K562 (cell line): ENCODE results near the gene OVCA2. TPM values are rescaled to one million over a fixed set of nuclear protein-coding genes. Genes with fewer than 3 reads are reported as not detected.
A peak's percentile ranks its signal among the peaks of the same experiment; 100 is the strongest.

Experiments used
- ARNT ChIP-seq, 2 experiments: fragments of 450-650 bp; IDR thresholded peaks; 2 replicates each; pipeline ENCODE4 v1.6.1; 2016; ENCODE audit warnings: mild to moderate bottlenecking in 1 of 2
- E2F3 ChIP-seq: fragments of 250-450 bp; sonication (Bioruptor Pico); IDR thresholded peaks from 2 replicates; pipeline ENCODE4 v1.4.0; 2020; ENCODE audit warnings: mild to moderate bottlenecking
- FOXK1 ChIP-seq: sonication (generic); formaldehyde crosslinking; IDR thresholded peaks from 2 replicates; pipeline ENCODE4 v1.8.0; 2022; ENCODE audit warnings: missing genetic modification reagents, mild to moderate bottlenecking, borderline replicate concordance
- HDGF ChIP-seq: fragments of 450-650 bp; IDR thresholded peaks from 2 replicates; pipeline ENCODE4 v1.6.1; 2016
- HINFP ChIP-seq: fragments of 450-650 bp; conservative IDR thresholded peaks from 2 replicates; pipeline ENCODE4 v1.6.1; 2016; ENCODE audit warnings: missing genetic modification characterization, low read depth, mild to moderate bottlenecking, control low read depth, missing compliant biosample characterization
- HLTF ChIP-seq: fragments of 450-650 bp; IDR thresholded peaks from 2 replicates; pipeline ENCODE4 v1.6.1; 2016
- PRDM10 ChIP-seq: fragments of 450-650 bp; IDR thresholded peaks from 2 replicates; pipeline ENCODE4 v1.6.1; 2018; ENCODE audit not compliant: partially characterized antibody
- SMAD3 ChIP-seq: fragments of 450-650 bp; formaldehyde crosslinking; conservative IDR thresholded peaks from 2 replicates; pipeline ENCODE4 v1.4.0; 2020; ENCODE audit warnings: mild to moderate bottlenecking
- SMARCA5 ChIP-seq: fragments of 450-650 bp; IDR thresholded peaks from 2 replicates; pipeline ENCODE4 v1.6.1; 2016
- ZC3H4 ChIP-seq: sonication (generic); formaldehyde crosslinking; IDR thresholded peaks from 2 replicates; pipeline ENCODE4 v1.9.0; 2021; ENCODE audit warnings: missing genetic modification reagents, borderline replicate concordance
- ZNF512 ChIP-seq: IDR thresholded peaks from 2 replicates; pipeline ENCODE4 v1.6.1; 2016; ENCODE audit warnings: missing genetic modification characterization, missing compliant biosample characterization
- ZSCAN32 ChIP-seq: fragments of 450-650 bp; formaldehyde crosslinking; IDR thresholded peaks from 2 replicates; pipeline ENCODE4 v1.4.0; 2020; ENCODE audit warnings: mild to moderate bottlenecking, moderate library complexity
- polyA plus RNA-seq, 8 experiments: library from polyadenylated mRNA; depleted of rRNA in 4 of 8; stranded (reverse) in 5 of 8; unstranded in 3 of 8; fragments of >200 nt; fragmentation: Nextera tagmentation in 2 of 8; fragmentation: Illumina TruSeq in 1 of 8; extraction: Ambion mirVana in 2 of 8; extraction: Trizol in 1 of 8; gene quantifications; 2 replicates each; pipeline versions ENCODE4 v1.2.1 to v1.2.3, GENCODE V29; 2011 to 2014; ENCODE audit warnings: inconsistent platforms in 1 of 8, missing spikeins in 1 of 8
- total RNA-seq, 7 experiments: library from RNA; depleted of rRNA in 6 of 7; stranded (reverse); fragments of >200 nt in 6 of 7; fragmentation: Illumina TruSeq in 2 of 7; extraction: Trizol in 2 of 7; gene quantifications; 2 replicates each; pipeline versions ENCODE4 v1.2.1 to v1.2.3, GENCODE V29; 2011 to 2021; ENCODE audit warnings: low replicate concordance in 1 of 7
- TF ChIP-seq, protein P1 (sequence below): IDR thresholded peaks from 2 replicates; pipeline ENCODE4 v1.6.1; 2011; ENCODE audit warnings: borderline replicate concordance, low read depth, mild to moderate bottlenecking, moderate library complexity, low read length; ENCODE audit not compliant: insufficient read depth, poor library complexity, severe bottlenecking
- TF ChIP-seq, protein P2 (sequence below), 2 experiments: fragments of 450-650 bp; IDR thresholded peaks; 2 replicates each; pipeline ENCODE4 v1.6.1; 2016
- TF ChIP-seq, protein P3 (sequence below): fragments of 450-650 bp; IDR thresholded peaks from 2 replicates; pipeline ENCODE4 v1.6.1; 2016; ENCODE audit warnings: borderline replicate concordance

OVCA2 gene
- total and polyA plus RNA-seq, 9 of the 15 experiments (the other 6 are each of a cell fraction or from before 2014, with no cell fraction given) = 3.0 to 23.7 (median 14.1) TPM

GRCh38 chr17:2042390-2042847 lies 597 bp downstream of the OVCA2 start (continued):
- TF ChIP-seq, protein P1, sequence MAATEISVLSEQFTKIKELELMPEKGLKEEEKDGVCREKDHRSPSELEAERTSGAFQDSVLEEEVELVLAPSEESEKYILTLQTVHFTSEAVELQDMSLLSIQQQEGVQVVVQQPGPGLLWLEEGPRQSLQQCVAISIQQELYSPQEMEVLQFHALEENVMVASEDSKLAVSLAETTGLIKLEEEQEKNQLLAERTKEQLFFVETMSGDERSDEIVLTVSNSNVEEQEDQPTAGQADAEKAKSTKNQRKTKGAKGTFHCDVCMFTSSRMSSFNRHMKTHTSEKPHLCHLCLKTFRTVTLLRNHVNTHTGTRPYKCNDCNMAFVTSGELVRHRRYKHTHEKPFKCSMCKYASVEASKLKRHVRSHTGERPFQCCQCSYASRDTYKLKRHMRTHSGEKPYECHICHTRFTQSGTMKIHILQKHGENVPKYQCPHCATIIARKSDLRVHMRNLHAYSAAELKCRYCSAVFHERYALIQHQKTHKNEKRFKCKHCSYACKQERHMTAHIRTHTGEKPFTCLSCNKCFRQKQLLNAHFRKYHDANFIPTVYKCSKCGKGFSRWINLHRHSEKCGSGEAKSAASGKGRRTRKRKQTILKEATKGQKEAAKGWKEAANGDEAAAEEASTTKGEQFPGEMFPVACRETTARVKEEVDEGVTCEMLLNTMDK = peak; percentile 19
- TF ChIP-seq PRDM10 (no peak), HLTF (0 out of 2 replicates have a peak, but pooled peaks have one; percentile 24), SMARCA5 (peak; percentile 66; the same call in 1 of the 2 replicates), ZSCAN32 (CRISPR knock-in tag) (no peak), HDGF (0 out of 2 replicates have a peak, but pooled peaks have one; percentile 65), E2F3 (no peak), ZC3H4 (0 out of 2 replicates have a peak, but pooled peaks have one; percentile 3), ZNF512 (tag) (peak; percentile 39; the same call in 1 of the 2 replicates), SMAD3 (no peak), HINFP (tag) (0 out of 2 replicates have a peak, but pooled peaks have one; percentile 9), FOXK1 (CRISPR knock-in tag) (0 out of 2 replicates have a peak, but pooled peaks have one; percentile 19), ARNT (IDR thresholded peaks at IDR 0.05) (0 out of 4 replicates have a peak, but pooled peaks of 1 of the 2 experiments have one; percentile 69)
- TF ChIP-seq, protein P2, sequence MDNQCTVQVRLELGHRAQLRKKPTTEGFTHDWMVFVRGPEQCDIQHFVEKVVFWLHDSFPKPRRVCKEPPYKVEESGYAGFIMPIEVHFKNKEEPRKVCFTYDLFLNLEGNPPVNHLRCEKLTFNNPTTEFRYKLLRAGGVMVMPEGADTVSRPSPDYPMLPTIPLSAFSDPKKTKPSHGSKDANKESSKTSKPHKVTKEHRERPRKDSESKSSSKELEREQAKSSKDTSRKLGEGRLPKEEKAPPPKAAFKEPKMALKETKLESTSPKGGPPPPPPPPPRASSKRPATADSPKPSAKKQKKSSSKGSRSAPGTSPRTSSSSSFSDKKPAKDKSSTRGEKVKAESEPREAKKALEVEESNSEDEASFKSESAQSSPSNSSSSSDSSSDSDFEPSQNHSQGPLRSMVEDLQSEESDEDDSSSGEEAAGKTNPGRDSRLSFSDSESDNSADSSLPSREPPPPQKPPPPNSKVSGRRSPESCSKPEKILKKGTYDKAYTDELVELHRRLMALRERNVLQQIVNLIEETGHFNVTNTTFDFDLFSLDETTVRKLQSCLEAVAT (IDR thresholded peaks at IDR 0.05) = 0 out of 4 replicates have a peak, but pooled peaks have one; percentile 36 to 40
- TF ChIP-seq, protein P3, sequence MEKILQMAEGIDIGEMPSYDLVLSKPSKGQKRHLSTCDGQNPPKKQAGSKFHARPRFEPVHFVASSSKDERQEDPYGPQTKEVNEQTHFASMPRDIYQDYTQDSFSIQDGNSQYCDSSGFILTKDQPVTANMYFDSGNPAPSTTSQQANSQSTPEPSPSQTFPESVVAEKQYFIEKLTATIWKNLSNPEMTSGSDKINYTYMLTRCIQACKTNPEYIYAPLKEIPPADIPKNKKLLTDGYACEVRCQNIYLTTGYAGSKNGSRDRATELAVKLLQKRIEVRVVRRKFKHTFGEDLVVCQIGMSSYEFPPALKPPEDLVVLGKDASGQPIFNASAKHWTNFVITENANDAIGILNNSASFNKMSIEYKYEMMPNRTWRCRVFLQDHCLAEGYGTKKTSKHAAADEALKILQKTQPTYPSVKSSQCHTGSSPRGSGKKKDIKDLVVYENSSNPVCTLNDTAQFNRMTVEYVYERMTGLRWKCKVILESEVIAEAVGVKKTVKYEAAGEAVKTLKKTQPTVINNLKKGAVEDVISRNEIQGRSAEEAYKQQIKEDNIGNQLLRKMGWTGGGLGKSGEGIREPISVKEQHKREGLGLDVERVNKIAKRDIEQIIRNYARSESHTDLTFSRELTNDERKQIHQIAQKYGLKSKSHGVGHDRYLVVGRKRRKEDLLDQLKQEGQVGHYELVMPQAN = peak; percentile 57; the same call in 1 of the 2 replicates
